Measurements from ENCODE around the gene TRAM2. TPM values are rescaled to one million over a fixed set of nuclear protein-coding genes. Genes with fewer than 3 reads are reported as not detected.
A peak's percentile ranks its signal among the peaks of the same experiment; 100 is the strongest.

The TRAM2 gene
- total RNA-seq, 2 experiments from 2014 or later, result 7.1 to 7.6 TPM

DNA sequence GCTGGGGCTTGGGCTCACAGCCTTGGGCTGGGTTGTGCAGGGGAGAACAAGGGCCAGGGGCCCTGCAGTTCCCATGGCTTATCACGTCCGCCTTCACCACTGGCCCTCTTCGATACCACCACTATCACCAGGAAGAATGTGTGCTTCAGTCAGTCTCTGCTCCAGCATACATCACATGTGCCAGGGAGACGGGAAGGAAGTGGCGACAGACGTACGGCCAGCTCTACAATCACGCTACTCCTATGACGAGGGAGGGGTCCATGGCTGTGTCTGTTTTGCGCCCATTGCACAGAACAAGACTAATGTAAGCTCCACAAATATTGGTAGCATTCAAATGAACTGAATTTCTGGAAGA lies 72.1 kb downstream of the TRAM2 start:
- Mint-ChIP-seq H3K27me3 (no peaks in the 10 kb centered on the region), H3K4me3 (no peak overlapping the region), H3K27ac (no peak overlapping the region), H3K4me1 (ENCODE audit: low read depth) (no peaks in the 10 kb centered on the region), H3K9me3 (no peaks in the 10 kb centered on the region), H3K36me3 (ENCODE audit: low read depth) (peaks cover 70% of the 10 kb centered on the region)
- CTCF ChIA-PET, result no interaction called here
- TF ChIP-seq, protein P1, sequence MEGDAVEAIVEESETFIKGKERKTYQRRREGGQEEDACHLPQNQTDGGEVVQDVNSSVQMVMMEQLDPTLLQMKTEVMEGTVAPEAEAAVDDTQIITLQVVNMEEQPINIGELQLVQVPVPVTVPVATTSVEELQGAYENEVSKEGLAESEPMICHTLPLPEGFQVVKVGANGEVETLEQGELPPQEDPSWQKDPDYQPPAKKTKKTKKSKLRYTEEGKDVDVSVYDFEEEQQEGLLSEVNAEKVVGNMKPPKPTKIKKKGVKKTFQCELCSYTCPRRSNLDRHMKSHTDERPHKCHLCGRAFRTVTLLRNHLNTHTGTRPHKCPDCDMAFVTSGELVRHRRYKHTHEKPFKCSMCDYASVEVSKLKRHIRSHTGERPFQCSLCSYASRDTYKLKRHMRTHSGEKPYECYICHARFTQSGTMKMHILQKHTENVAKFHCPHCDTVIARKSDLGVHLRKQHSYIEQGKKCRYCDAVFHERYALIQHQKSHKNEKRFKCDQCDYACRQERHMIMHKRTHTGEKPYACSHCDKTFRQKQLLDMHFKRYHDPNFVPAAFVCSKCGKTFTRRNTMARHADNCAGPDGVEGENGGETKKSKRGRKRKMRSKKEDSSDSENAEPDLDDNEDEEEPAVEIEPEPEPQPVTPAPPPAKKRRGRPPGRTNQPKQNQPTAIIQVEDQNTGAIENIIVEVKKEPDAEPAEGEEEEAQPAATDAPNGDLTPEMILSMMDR (IDR thresholded peaks at IDR 0.05), result no peak
- H3K9me3 ChIP-seq (ENCODE audit: control insufficient read depth in 1 of 2, insufficient read depth in 1 of 2, low read length in 2 of 2), result peaks cover 0 to 4% of the 10 kb centered on the region in 2 experiments
- no peaks in the 10 kb centered on the region for H3K4me1 ChIP-seq (ENCODE audit: insufficient read depth, low read length)
- no peaks in the 10 kb centered on the region for H3K27me3 ChIP-seq (ENCODE audit: control insufficient read depth in 1 of 2, insufficient read depth in 2 of 2, low read length in 2 of 2)
- peaks cover 29% of the 10 kb centered on the region for H3K36me3 ChIP-seq (ENCODE audit: insufficient read depth, low read length)
- H3K27ac ChIP-seq (ENCODE audit: low read depth in 1 of 2, low read length in 2 of 2), result no peak overlapping the region
- ATAC-seq (ENCODE audit: poor library complexity), result no peak
- no peak overlapping the region for H3K4me3 ChIP-seq (ENCODE audit: low read length)
- POLR2A ChIA-PET, result no interaction called here
- DNase-seq, result no peak
- intact Hi-C loops (cut with DNase I, micrococcal nuclease), result no loop called here

- H3K9me3 Mint-ChIP-seq, result no peaks in the 10 kb centered on the region
- H3K27me3 Mint-ChIP-seq, result no peaks in the 10 kb centered on the region
- Histone ChIP-seq H3K27ac (ENCODE audit: low read depth in 1 of 2, low read length in 2 of 2) (no peak overlapping the region), H3K27me3 (ENCODE audit: control insufficient read depth in 1 of 2, insufficient read depth in 2 of 2, low read length in 2 of 2) (no peaks in the 10 kb centered on the region), H3K36me3 (ENCODE audit: insufficient read depth, low read length) (peaks cover 22% of the 10 kb centered on the region), H3K4me3 (ENCODE audit: low read length) (no peak overlapping the region), H3K9me3 (ENCODE audit: control insufficient read depth in 1 of 2, insufficient read depth in 1 of 2, low read length in 2 of 2) (peaks cover 0 to 4% of the 10 kb centered on the region in 2 experiments), H3K4me1 (ENCODE audit: insufficient read depth, low read length) (no peaks in the 10 kb centered on the region)
- H3K4me1 Mint-ChIP-seq (ENCODE audit: low read depth), result no peaks in the 10 kb centered on the region
- H3K36me3 Mint-ChIP-seq (ENCODE audit: low read depth), result peaks cover 64% of the 10 kb centered on the region
- TF ChIP-seq, protein P1 (IDR thresholded peaks at IDR 0.05), result no peak
- CTCF ChIA-PET, result no interaction called here
- H3K27ac Mint-ChIP-seq, result no peak overlapping the region
- H3K4me3 Mint-ChIP-seq, result no peak overlapping the region
- intact Hi-C loops (cut with DNase I, micrococcal nuclease), result no loop called here
- peak in 3 of 14 experiments; percentile 16 to 24 (median 21) for DNase-seq
- no peak for ATAC-seq (ENCODE audit: poor library complexity)
- POLR2A ChIA-PET, result no interaction called here
These were observed 72.7 kb downstream of the TRAM2 start for GRCh38 chr6:52503851-52504781.

DNA sequence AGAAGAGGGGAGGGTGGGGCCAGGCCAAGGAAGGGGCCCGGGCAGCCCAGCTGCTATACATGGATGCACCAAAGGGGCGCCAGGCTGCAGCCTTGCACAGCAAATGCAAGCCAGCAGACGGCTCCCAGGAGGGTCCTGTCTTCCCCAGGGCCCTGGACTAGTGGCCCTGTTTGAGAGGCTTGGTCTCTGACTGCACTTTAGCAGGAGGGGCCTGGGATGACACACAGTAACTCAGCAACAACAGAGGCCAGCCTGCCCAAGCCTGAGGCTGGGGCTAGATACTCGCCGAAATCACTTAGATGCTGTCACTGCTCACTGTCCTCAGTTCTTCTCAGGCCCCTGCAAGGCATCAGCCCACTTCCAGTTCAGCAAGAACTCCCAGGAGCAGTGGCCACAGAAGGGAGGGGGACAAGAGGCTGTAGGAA lies 73.5 kb downstream of the TRAM2 start:
- Histone ChIP-seq H3K27me3 (ENCODE audit: control insufficient read depth in 1 of 2, insufficient read depth in 2 of 2, low read length in 2 of 2) (no peaks in the 10 kb centered on the region), H3K4me3 (ENCODE audit: low read length) (no peak overlapping the region), H3K4me1 (ENCODE audit: insufficient read depth, low read length) (no peaks in the 10 kb centered on the region), H3K27ac (ENCODE audit: low read depth in 1 of 2, low read length in 2 of 2) (no peak overlapping the region), H3K9me3 (ENCODE audit: control insufficient read depth in 1 of 2, insufficient read depth in 1 of 2, low read length in 2 of 2) (peaks cover 0 to 4% of the 10 kb centered on the region in 2 experiments), H3K36me3 (ENCODE audit: insufficient read depth, low read length) (peaks cover 16% of the 10 kb centered on the region)
- TF ChIP-seq, protein P1 (IDR thresholded peaks at IDR 0.05), result no peak
- ChIA-PET CTCF (no interaction called here), POLR2A (no interaction called here)
- Mint-ChIP-seq H3K4me1 (ENCODE audit: low read depth) (no peaks in the 10 kb centered on the region), H3K36me3 (ENCODE audit: low read depth) (peaks cover 56% of the 10 kb centered on the region), H3K9me3 (no peaks in the 10 kb centered on the region), H3K27me3 (no peaks in the 10 kb centered on the region), H3K27ac (no peak overlapping the region), H3K4me3 (no peak overlapping the region)
- DNase-seq (no peak), ATAC-seq (ENCODE audit: poor library complexity) (no peak)
- intact Hi-C loops (cut with DNase I, micrococcal nuclease), result no loop called here

All from CD4-positive, alpha-beta T cell (primary cell).